ENCODE data around the gene PITX3. TPM values are rescaled to one million over a fixed set of nuclear protein-coding genes. Genes with fewer than 3 reads are reported as not detected.

PITX3 gene
- total RNA-seq, 1 donor from 2014 or later, result not detected

Other genes starting within 250 kb of the PITX3 start
- 25.1 TPM for gene ARMH3, start 185.3 kb downstream of the PITX3 start, total RNA-seq
- 17.5 TPM for gene HPS6, start 176.2 kb downstream of the PITX3 start, total RNA-seq
- gene LDB1, start 121.1 kb downstream of the PITX3 start, total RNA-seq, result 70.8 TPM
- 8.4 TPM for gene PPRC1, start 108.5 kb downstream of the PITX3 start, total RNA-seq
- gene NOLC1, start 89.1 kb downstream of the PITX3 start, total RNA-seq, result 32.4 TPM
- 0.16 TPM for gene ELOVL3, start 15.2 kb downstream of the PITX3 start, total RNA-seq
- 16.5 TPM for gene GBF1, start 4.0 kb upstream of the PITX3 start, total RNA-seq
- 2.2 TPM for gene NFKB2, start 154.2 kb upstream of the PITX3 start, total RNA-seq
- gene PSD, start 177.3 kb upstream of the PITX3 start, total RNA-seq, result 101 TPM
- gene FBXL15, start 179.3 kb upstream of the PITX3 start, total RNA-seq, result 14.2 TPM
- 37.3 TPM for gene CUEDC2, start 191.1 kb upstream of the PITX3 start, total RNA-seq
- gene C10orf95, start 210.0 kb upstream of the PITX3 start, total RNA-seq, result not detected